H1 (cell line): Measurements from ENCODE around the gene MROH8. TPM values are rescaled to one million over a fixed set of nuclear protein-coding genes. Genes with fewer than 3 reads are reported as not detected.
A peak's percentile ranks its signal among the peaks of the same experiment; 100 is the strongest.

Source experiments
- CTCF ChIA-PET: fragments of 300-600 bp; sonication (Branson Sonifier 250); formaldehyde crosslinking; loops from one replicate; lab custom pipeline; 2021; ENCODE audit not compliant: partially characterized antibody; lab: Charles Lee
- POLR2A ChIA-PET: fragments of 300-600 bp; sonication (Branson Sonifier 250); formaldehyde crosslinking; loops from one replicate; lab custom pipeline; 2021; ENCODE audit warnings: inconsistent platforms; ENCODE audit not compliant: partially characterized antibody; lab: Charles Lee
- DNase-seq, 2 experiments: peaks; one replicate each; pipeline versions ENCODE4 v3.0.0 to v3.0.0-alpha.2; 2010 to 2022; ENCODE audit warnings: low spot score in 2 of 2, low read depth in 1 of 2, mixed read lengths in 1 of 2
- FAIRE-seq: peaks from 2 replicates; lab custom pipeline; 2011; peaks lifted over from hg19 to GRCh38; lab: Jason Lieb, UNC
- H2AFZ ChIP-seq: 2 replicates; pipeline ENCODE4 v1.8.1; 2012; ENCODE audit warnings: low read length, inconsistent platforms
- H2AK5ac ChIP-seq: 2 replicates; pipeline ENCODE4 v1.6.1; 2013; ENCODE audit warnings: low read depth, low read length
- H2BK120ac ChIP-seq: replicated peaks from 2 replicates; pipeline ENCODE3; 2013; ENCODE audit warnings: low read depth, low read length, inconsistent platforms
- H2BK12ac ChIP-seq: 2 replicates; pipeline ENCODE4 v1.6.1; 2013; ENCODE audit warnings: low read depth, low read length
- H2BK15ac ChIP-seq: 2 replicates; pipeline ENCODE4 v1.6.1; 2013; ENCODE audit warnings: low read length
- H2BK20ac ChIP-seq: 2 replicates; pipeline ENCODE4 v1.6.1; 2013; ENCODE audit warnings: low read length
- H2BK5ac ChIP-seq: 2 replicates; pipeline ENCODE4 v1.6.1; 2013; ENCODE audit warnings: low read depth, low read length
- H3K14ac ChIP-seq: 2 replicates; pipeline ENCODE4 v1.6.1; 2013; ENCODE audit warnings: inconsistent platforms; ENCODE audit not compliant: insufficient read length
- H3K18ac ChIP-seq: 2 replicates; pipeline ENCODE4 v1.6.1; 2013; ENCODE audit warnings: low read length; ENCODE audit errors: extremely low read depth
- H3K23ac ChIP-seq: 2 replicates; pipeline ENCODE4 v1.6.1; 2013; ENCODE audit warnings: inconsistent platforms; ENCODE audit not compliant: insufficient read length
- H3K23me2 ChIP-seq: 2 replicates; pipeline ENCODE4 v1.6.1; 2013; ENCODE audit warnings: low read depth, low read length
- H3K27ac ChIP-seq: 2 replicates; pipeline ENCODE4 v1.6.1; 2011; ENCODE audit warnings: low read depth, low read length, inconsistent platforms
- H3K27me3 ChIP-seq, 4 experiments: replicated peaks in 1 of 4; 1 replicate in 1 of 4; 2 replicates in 3 of 4; pipeline versions ENCODE4 v1.6.1 to v1.8.1; 2011 to 2013; ENCODE audit warnings: low read length in 3 of 4, mild to moderate bottlenecking in 3 of 4, inconsistent platforms in 2 of 4, mixed read lengths in 2 of 4, moderate library complexity in 1 of 4; ENCODE audit not compliant: control insufficient read depth in 3 of 4, insufficient read depth in 3 of 4; ENCODE audit errors: extremely low read depth in 1 of 4
- H3K36me3 ChIP-seq, 4 experiments: 2 replicates each; pipeline versions ENCODE4 v1.6.1 to v1.8.1; 2011 to 2013; ENCODE audit warnings: mild to moderate bottlenecking in 4 of 4, low read length in 3 of 4, moderate library complexity in 2 of 4, control low read depth in 1 of 4, inconsistent platforms in 1 of 4; ENCODE audit not compliant: insufficient read depth in 4 of 4, control insufficient read depth in 2 of 4
- H3K4ac ChIP-seq: replicated peaks from 2 replicates; pipeline ENCODE3; 2013; ENCODE audit warnings: low read length, low read depth, mixed read lengths, inconsistent platforms; ENCODE audit not compliant: insufficient read length
- H3K4me1 ChIP-seq, 4 experiments: replicated peaks in 1 of 4; 1 replicate in 1 of 4; 2 replicates in 3 of 4; pipeline versions ENCODE4 v1.6.1 to v1.8.1; 2011 to 2013; ENCODE audit warnings: low read length in 3 of 4, inconsistent platforms in 2 of 4, mixed read lengths in 1 of 4; ENCODE audit not compliant: insufficient read depth in 4 of 4, control insufficient read depth in 3 of 4
- H3K4me2 ChIP-seq, 2 experiments: 2 replicates each; pipeline versions ENCODE4 v1.6.1 to v1.8.1; 2011 to 2013; ENCODE audit warnings: low read depth in 2 of 2, low read length in 2 of 2, control low read depth in 1 of 2, inconsistent platforms in 1 of 2, mild to moderate bottlenecking in 1 of 2; ENCODE audit not compliant: insufficient read depth in 1 of 2
- H3K4me3 ChIP-seq, 4 experiments: fragments of 200-600, 300-600 bp in 1 of 4; sonication (generic), shearing (Covaris generic), sonication (Bioruptor Twin) in 1 of 4; 2 replicates each; pipeline versions ENCODE4 v1.5.1 to v1.8.1; 2011 to 2016; ENCODE audit warnings: low read length in 4 of 4, low read depth in 3 of 4, control low read depth in 2 of 4, inconsistent platforms in 2 of 4, mild to moderate bottlenecking in 2 of 4, mixed read lengths in 1 of 4, moderate library complexity in 1 of 4; ENCODE audit not compliant: insufficient read depth in 2 of 4; ENCODE audit errors: extremely low read depth in 1 of 4
- H3K56ac ChIP-seq: replicated peaks from 2 replicates; pipeline ENCODE3; 2013; ENCODE audit warnings: low read depth, mild to moderate bottlenecking, mixed read lengths, low read length, inconsistent platforms; ENCODE audit not compliant: insufficient read length
- H3K79me1 ChIP-seq: 2 replicates; pipeline ENCODE4 v1.6.1; 2013; ENCODE audit warnings: low read depth, low read length, control low read depth
- H3K79me2 ChIP-seq, 2 experiments: 2 replicates each; pipeline versions ENCODE4 v1.6.1 to v1.8.1; 2012 to 2013; ENCODE audit warnings: low read length in 2 of 2, mild to moderate bottlenecking in 2 of 2, inconsistent platforms in 1 of 2; ENCODE audit not compliant: insufficient read depth in 2 of 2, control insufficient read depth in 1 of 2
- H3K9ac ChIP-seq, 4 experiments: replicated peaks in 1 of 4; 1 replicate in 1 of 4; 2 replicates in 3 of 4; pipeline versions ENCODE4 v1.6.1 to v1.8.1; 2011 to 2013; ENCODE audit warnings: low read depth in 3 of 4, low read length in 3 of 4, control low read depth in 2 of 4, mild to moderate bottlenecking in 2 of 4, moderate library complexity in 2 of 4, inconsistent platforms in 1 of 4; ENCODE audit errors: extremely low read depth in 1 of 4
- H3K9me3 ChIP-seq, 2 experiments: 2 replicates each; pipeline versions ENCODE4 v1.6.1 to v1.8.1; 2012 to 2013; ENCODE audit warnings: mild to moderate bottlenecking in 2 of 2, moderate library complexity in 2 of 2, control low read depth in 1 of 2, inconsistent platforms in 1 of 2, low read depth in 1 of 2, low read length in 1 of 2, mixed read lengths in 1 of 2; ENCODE audit not compliant: insufficient read depth in 2 of 2
- H4K20me1 ChIP-seq, 2 experiments: replicated peaks in 1 of 2; 2 replicates each; pipeline versions ENCODE3 to v1.8.1; 2011 to 2013; ENCODE audit warnings: inconsistent platforms in 2 of 2, low read length in 2 of 2, mild to moderate bottlenecking in 1 of 2; ENCODE audit not compliant: insufficient read depth in 2 of 2, control insufficient read depth in 1 of 2
- H4K5ac ChIP-seq: 2 replicates; pipeline ENCODE4 v1.6.1; 2013; ENCODE audit warnings: low read length, low read depth, mixed read lengths, inconsistent platforms; ENCODE audit not compliant: insufficient read length
- H4K8ac ChIP-seq: 2 replicates; pipeline ENCODE4 v1.8.0; 2013; ENCODE audit warnings: mild to moderate bottlenecking, moderate library complexity, low read length, inconsistent platforms; ENCODE audit not compliant: insufficient read depth; ENCODE audit errors: extremely low read depth
- H4K91ac ChIP-seq: replicated peaks from 2 replicates; pipeline ENCODE3; 2013; ENCODE audit warnings: low read length, mixed read lengths, inconsistent platforms; ENCODE audit not compliant: insufficient read length
- EGR1 ChIP-seq: IDR thresholded peaks from 2 replicates; pipeline ENCODE4 v1.6.1; 2011; ENCODE audit warnings: low read depth, low read length, borderline replicate concordance
- polyA plus RNA-seq, 7 experiments: library from polyadenylated mRNA; depleted of rRNA in 3 of 7; stranded (reverse) in 5 of 7; unstranded in 2 of 7; fragments of >200 nt in 5 of 7; fragments of 200-250 nt in 2 of 7; gene quantifications; 1 replicate in 5 of 7; 2 replicates in 1 of 7; 4 replicates in 1 of 7; pipeline versions ENCODE4 v1.2.1 to v1.2.3, GENCODE V29; 2011 to 2013; ENCODE audit warnings: missing spikeins in 2 of 7, mixed read lengths in 2 of 7
- total RNA-seq: library from RNA; stranded (reverse); fragmentation: NEBNext Ultra II Directional; extraction: Animal tissue kit (Norgen Biotek cat#: 25700); gene quantifications from 2 replicates; pipeline ENCODE4 v1.2.1, GENCODE V29; 2021
- TF ChIP-seq, protein P1 (sequence below): IDR thresholded peaks from 2 replicates; pipeline ENCODE4 v1.6.1; 2011; ENCODE audit warnings: low read depth, mild to moderate bottlenecking, low read length; ENCODE audit not compliant: insufficient read depth
- TF ChIP-seq, protein P2 (sequence below): IDR thresholded peaks from 2 replicates; pipeline ENCODE4 v1.6.1; 2011; ENCODE audit warnings: low read length, improper control_type of control experiment

Gene MROH8
- total and polyA plus RNA-seq, 2 of the 8 experiments (the other 6 are each of a cell fraction or from before 2014, with no cell fraction given) = 0.50 to 0.86 TPM

DNA sequence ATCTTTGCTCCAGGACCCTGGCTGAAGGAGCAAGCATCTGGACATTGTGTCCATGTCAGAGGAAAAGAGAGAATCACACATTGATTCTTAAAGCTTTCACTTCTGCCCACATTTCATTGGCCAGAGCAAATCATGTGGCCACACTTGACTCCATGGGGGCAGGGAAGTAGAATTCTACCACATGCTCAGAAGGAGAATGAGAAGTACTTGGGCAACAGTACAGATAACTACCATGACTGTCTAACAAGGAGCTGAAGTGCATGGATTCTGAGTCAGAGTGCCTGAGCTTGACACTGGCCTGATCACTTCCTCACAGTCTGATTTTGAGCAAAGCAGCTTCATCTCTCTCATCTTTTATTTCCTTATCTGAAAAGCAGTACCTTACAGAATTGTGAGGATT, 43.7 kb upstream of the MROH8 start:
- no peak overlapping the region for H3K27ac ChIP-seq
- POLR2A ChIA-PET = interaction anchor here (1.0 to 1.3 kb wide), 2 partner anchors 23 to 44 kb away, joined by 3 read pairs; partner anchors contain the start of genes MROH8 and RPN2
- CTCF ChIA-PET = interaction anchor here (1.2 to 2.1 kb wide), 2 partner anchors 20 to 27 kb away, joined by 4 to 10 read pairs; no protein-coding TSS in a partner anchor
- H3K4me1 ChIP-seq = peaks cover 0 to 9% (median 0%) of the 10 kb centered on the region in 4 experiments; a peak in 3 of 7 replicates
- H2BK5ac ChIP-seq = no peak overlapping the region
- H3K23me2 ChIP-seq = no peaks in the 10 kb centered on the region
- no peak overlapping the region for H3K18ac ChIP-seq
- TF ChIP-seq, protein P1, sequence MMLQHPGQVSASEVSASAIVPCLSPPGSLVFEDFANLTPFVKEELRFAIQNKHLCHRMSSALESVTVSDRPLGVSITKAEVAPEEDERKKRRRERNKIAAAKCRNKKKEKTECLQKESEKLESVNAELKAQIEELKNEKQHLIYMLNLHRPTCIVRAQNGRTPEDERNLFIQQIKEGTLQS = no peak
- TF ChIP-seq EGR1 = no peak
- TF ChIP-seq, protein P2, sequence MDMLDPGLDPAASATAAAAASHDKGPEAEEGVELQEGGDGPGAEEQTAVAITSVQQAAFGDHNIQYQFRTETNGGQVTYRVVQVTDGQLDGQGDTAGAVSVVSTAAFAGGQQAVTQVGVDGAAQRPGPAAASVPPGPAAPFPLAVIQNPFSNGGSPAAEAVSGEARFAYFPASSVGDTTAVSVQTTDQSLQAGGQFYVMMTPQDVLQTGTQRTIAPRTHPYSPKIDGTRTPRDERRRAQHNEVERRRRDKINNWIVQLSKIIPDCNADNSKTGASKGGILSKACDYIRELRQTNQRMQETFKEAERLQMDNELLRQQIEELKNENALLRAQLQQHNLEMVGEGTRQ = peak; percentile 52; the same call in 1 of the 2 replicates
- H2BK120ac ChIP-seq = no peak overlapping the region
- no peak overlapping the region for H2AK5ac ChIP-seq
- H4K5ac ChIP-seq = no peak overlapping the region
- no peak overlapping the region for H2BK12ac ChIP-seq
- no peak overlapping the region for H3K4me2 ChIP-seq
- H4K8ac ChIP-seq = no peak overlapping the region
- H3K79me1 ChIP-seq = peaks cover 5% of the 10 kb centered on the region
- no peaks in the 10 kb centered on the region for H3K9me3 ChIP-seq
- no peak overlapping the region for H2BK15ac ChIP-seq
- H3K23ac ChIP-seq = no peak overlapping the region
- no peaks in the 10 kb centered on the region; a peak in 1 of 7 replicates for H3K27me3 ChIP-seq
- H3K56ac ChIP-seq = no peak overlapping the region
- no peak for FAIRE-seq
- no peak overlapping the region for H2BK20ac ChIP-seq
- H4K91ac ChIP-seq = no peak overlapping the region
- DNase-seq = no peak
- H3K9ac ChIP-seq = no peak overlapping the region
- no peak overlapping the region for H3K14ac ChIP-seq
- H3K36me3 ChIP-seq = peaks cover 16 to 78% (median 46%) of the 10 kb centered on the region in 4 experiments
- peaks cover 0 to 16% of the 10 kb centered on the region in 2 experiments; a peak in 3 of 4 replicates for H3K79me2 ChIP-seq
- H3K4me3 ChIP-seq = no peak overlapping the region
- H3K4ac ChIP-seq = no peak overlapping the region
- no peak overlapping the region for H2AFZ ChIP-seq
- peaks cover 2 to 3% of the 10 kb centered on the region in 2 experiments for H4K20me1 ChIP-seq
